Endothelial cell of umbilical vein (primary cell): Measurements from ENCODE around the gene DNAH9.

ENCODE experiments used
- CTCF ChIP-seq, 2 donors: IDR thresholded peaks; 1 replicate in 1 of 2; 2 replicates in 1 of 2; pipeline ENCODE4 v1.5.1; 2011; ENCODE audit warnings: low read length in 2 of 2, mild to moderate bottlenecking in 2 of 2, moderate library complexity in 2 of 2, control low read depth in 1 of 2, inconsistent platforms in 1 of 2, low read depth in 1 of 2; ENCODE audit not compliant: insufficient read depth in 1 of 2; ENCODE audit errors: extremely low read depth in 1 of 2
- FOS ChIP-seq: IDR thresholded peaks from 2 replicates; pipeline ENCODE4 v1.6.1; 2011; ENCODE audit warnings: mild to moderate bottlenecking, low read length, moderate library complexity, borderline replicate concordance; ENCODE audit not compliant: insufficient read depth
- POLR2A ChIP-seq: IDR thresholded peaks from 2 replicates; pipeline ENCODE4 v1.6.1; 2012; ENCODE audit warnings: low read depth, mild to moderate bottlenecking, control low read depth, low read length
- POLR2AphosphoS5 ChIP-seq: IDR thresholded peaks from 2 replicates; pipeline ENCODE4 v1.6.1; 2012; ENCODE audit warnings: low read depth, mild to moderate bottlenecking, control low read depth, low read length, moderate library complexity; ENCODE audit not compliant: insufficient read depth

GRCh38 chr17:11893862-11894261 is 295.6 kb downstream of the DNAH9 start:
- TF ChIP-seq POLR2A: no peak
- TF ChIP-seq CTCF (IDR thresholded peaks at IDR 0.05; ENCODE audit: extremely low read depth in 1 of 2, insufficient read depth in 1 of 2, low read depth in 1 of 2, low read length in 2 of 2): no peak
- TF ChIP-seq FOS: no peak
- TF ChIP-seq POLR2AphosphoS5: no peak
